Neuron (in vitro differentiated cells): ENCODE measurements around the gene PORCN.

ENCODE experiments used
- H2AFZ ChIP-seq: one replicate; pipeline ENCODE4 v1.6.1; 2013; ENCODE audit warnings: low read depth, mild to moderate bottlenecking, inconsistent platforms, low read length, moderate library complexity
- H3K27me3 ChIP-seq: one replicate; pipeline ENCODE4 v1.6.1; 2013; ENCODE audit warnings: low read length; ENCODE audit not compliant: insufficient read depth
- H3K36me3 ChIP-seq: one replicate; pipeline ENCODE4 v1.6.1; 2013; ENCODE audit warnings: low read length; ENCODE audit not compliant: insufficient read depth
- H3K4me1 ChIP-seq: one replicate; pipeline ENCODE4 v1.6.1; 2013; ENCODE audit warnings: low read length; ENCODE audit not compliant: insufficient read depth
- H3K4me3 ChIP-seq: 2 replicates; pipeline ENCODE4 v1.5.1; 2013; ENCODE audit warnings: mild to moderate bottlenecking, low read length, moderate library complexity
- H3K9me3 ChIP-seq: one replicate; pipeline ENCODE4 v1.6.1; 2013; ENCODE audit warnings: low read length

The PORCN gene

GRCh38 chrX:48471504-48471903 is 37.3 kb upstream of the PORCN start:
- H3K27me3 ChIP-seq = no peaks in the 10 kb centered on the region
- H3K9me3 ChIP-seq = no peaks in the 10 kb centered on the region
- H3K4me1 ChIP-seq = no peaks in the 10 kb centered on the region
- no peaks in the 10 kb centered on the region for H3K36me3 ChIP-seq
- H2AFZ ChIP-seq = no peak overlapping the region
- H3K4me3 ChIP-seq = no peak overlapping the region

DNA sequence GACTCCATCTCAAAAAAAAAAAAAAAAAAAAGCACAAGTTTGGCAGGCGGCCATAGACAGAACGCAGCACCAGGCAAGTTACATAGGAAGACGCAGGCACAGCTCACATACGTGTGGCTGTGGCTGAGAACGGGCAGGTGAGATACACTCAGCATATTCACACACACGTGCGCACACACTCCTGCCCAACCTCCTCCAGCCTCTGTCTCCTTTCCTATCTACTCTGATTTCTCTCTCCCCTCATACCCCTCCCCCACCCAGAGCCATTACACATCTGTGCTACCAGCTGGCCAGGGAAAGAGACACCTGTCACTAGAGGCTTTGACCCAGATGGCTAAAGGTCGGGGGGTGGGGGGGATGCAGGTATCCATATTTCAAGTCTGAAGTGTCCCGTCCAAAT is 36.6 kb upstream of the PORCN start:
- no peaks in the 10 kb centered on the region for H3K36me3 ChIP-seq
- no peaks in the 10 kb centered on the region for H3K4me1 ChIP-seq
- no peaks in the 10 kb centered on the region for H3K27me3 ChIP-seq
- H3K4me3 ChIP-seq = no peak overlapping the region
- no peaks in the 10 kb centered on the region for H3K9me3 ChIP-seq
- no peak overlapping the region for H2AFZ ChIP-seq

DNA sequence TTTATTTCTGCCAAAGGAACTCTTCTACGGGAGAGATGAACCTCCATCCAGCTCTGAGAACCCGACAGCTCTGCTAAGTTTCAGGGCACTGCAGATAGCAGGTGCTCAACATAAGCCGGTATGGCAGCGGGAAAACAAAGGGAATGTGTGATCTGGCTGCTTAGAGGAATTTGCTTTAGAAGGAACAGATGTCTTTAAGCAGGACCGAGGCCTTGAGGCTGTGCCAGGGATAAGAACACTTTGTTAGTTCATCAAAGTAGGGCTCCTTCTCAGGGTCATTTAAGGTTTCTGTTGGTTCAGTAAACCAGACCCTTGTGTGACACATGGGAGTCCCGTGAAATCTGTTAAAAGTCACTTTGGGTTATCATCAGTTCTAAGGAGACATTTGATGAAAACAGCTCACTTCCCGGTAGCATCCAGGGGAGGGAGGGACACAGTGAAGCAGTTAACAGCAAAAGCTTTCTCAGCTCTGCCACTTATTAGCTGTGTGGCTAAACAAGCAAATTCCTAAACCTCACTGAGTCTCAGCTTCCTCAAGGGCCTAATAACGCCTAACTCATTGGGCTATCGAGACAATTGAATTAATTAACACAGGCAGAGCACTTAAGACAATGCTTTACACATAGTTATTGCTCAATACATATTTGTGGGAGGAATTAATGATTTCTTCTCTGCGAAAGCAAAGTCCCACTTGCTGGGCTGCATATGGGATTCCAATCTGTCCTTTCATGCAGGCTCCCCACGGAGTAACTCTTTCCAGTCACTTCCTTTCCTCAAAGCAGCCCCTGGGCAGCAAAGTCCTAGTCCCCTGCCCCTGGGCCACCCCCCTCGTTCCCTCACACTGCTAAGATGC is 35.7 kb upstream of the PORCN start:
- Histone ChIP-seq H3K4me1 (no peaks in the 10 kb centered on the region), H3K36me3 (no peaks in the 10 kb centered on the region), H3K4me3 (no peak overlapping the region), H2AFZ (no peak overlapping the region), H3K9me3 (no peaks in the 10 kb centered on the region), H3K27me3 (no peaks in the 10 kb centered on the region)

DNA sequence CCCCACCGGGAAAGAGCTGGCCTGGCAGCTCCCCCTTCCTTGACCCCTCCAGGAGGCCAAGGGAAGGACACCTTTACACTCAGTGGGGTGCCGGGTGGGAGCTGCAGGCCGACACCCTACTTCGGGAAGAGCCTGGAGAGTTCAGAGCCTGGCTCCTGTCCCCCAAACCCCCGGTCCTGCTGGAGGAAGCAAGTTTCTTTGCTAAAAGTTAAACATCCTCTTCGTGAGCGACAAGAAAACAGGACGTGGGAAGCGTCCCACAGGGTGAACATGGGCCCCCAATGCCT is 35.1 kb upstream of the PORCN start:
- Histone ChIP-seq H2AFZ (no peak overlapping the region), H3K36me3 (no peaks in the 10 kb centered on the region), H3K9me3 (no peaks in the 10 kb centered on the region), H3K4me1 (no peaks in the 10 kb centered on the region), H3K4me3 (no peak overlapping the region), H3K27me3 (no peaks in the 10 kb centered on the region)

DNA sequence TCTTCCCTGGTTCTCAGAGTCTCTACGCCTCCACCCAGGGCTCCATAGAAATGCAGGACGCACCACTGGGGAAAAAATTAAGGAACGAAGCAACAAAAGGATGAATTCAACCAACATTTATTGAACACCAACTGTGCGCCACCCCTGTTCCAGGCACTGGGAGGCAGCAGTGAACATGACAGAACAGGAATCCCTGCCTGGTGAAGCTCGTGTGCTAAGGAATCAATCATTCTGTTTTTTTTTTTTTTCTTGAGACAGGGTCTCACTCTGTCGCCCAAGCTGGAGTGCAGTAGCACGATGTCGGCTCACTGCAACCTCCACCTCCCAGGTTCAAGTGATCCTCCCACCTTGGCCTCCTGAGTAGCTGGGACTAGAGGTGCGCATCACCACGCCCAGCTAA is 34.7 kb upstream of the PORCN start:
- no peaks in the 10 kb centered on the region for H3K4me1 ChIP-seq
- H3K9me3 ChIP-seq = no peaks in the 10 kb centered on the region

DNA sequence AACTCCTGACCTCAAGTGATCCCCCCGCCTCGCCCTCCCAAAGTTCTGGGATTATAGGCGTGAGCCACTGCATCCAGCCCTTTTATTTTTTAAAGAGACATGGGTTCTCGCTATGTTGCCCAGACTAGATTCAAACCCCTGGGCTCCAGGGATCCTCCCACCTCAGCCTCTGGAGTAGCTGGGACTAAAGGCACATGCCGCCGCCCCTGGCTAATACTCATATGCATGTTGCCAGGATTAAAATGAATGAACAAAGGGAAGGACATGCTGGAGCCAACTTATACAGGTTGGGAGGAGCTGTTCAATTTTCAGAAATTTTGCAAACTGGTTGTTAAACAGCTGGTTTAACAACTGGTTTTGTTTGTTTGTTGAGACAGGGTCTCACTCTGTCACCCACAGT is 34.2 kb upstream of the PORCN start:
- Histone ChIP-seq H2AFZ (no peak overlapping the region), H3K9me3 (no peaks in the 10 kb centered on the region), H3K36me3 (no peaks in the 10 kb centered on the region), H3K27me3 (no peaks in the 10 kb centered on the region), H3K4me3 (no peak overlapping the region), H3K4me1 (no peaks in the 10 kb centered on the region)

More for the DNA sequence above, 34.7 kb upstream of the PORCN start:
- Histone ChIP-seq H3K27me3 (no peaks in the 10 kb centered on the region), H3K4me3 (no peak overlapping the region), H3K36me3 (no peaks in the 10 kb centered on the region), H2AFZ (no peak overlapping the region)

DNA sequence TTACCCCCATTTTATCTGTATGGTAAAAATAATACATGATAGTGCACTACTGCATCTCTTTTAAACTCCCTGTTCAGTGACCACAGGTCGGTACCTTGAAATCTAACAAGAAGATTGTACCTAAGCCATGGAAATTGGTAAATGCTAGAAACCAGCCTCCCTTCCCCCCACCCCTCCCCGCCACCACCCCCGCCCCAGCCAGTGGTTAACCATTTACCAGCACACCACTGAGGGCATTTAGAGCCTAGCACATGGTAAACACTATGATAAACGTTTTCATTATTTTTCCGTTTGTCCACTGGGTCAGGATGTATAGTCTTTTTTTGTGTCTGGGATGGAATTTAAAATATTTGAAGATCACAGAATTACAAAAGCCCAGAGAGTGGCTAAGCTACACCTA is 33.5 kb upstream of the PORCN start:
- peak overlapping the region; percentile 24 for H2AFZ ChIP-seq
- H3K27me3 ChIP-seq = no peaks in the 10 kb centered on the region
- no peaks in the 10 kb centered on the region for H3K36me3 ChIP-seq
- no peaks in the 10 kb centered on the region for H3K4me1 ChIP-seq
- H3K9me3 ChIP-seq = no peaks in the 10 kb centered on the region
- H3K4me3 ChIP-seq = peak overlapping the region; percentile 90

DNA sequence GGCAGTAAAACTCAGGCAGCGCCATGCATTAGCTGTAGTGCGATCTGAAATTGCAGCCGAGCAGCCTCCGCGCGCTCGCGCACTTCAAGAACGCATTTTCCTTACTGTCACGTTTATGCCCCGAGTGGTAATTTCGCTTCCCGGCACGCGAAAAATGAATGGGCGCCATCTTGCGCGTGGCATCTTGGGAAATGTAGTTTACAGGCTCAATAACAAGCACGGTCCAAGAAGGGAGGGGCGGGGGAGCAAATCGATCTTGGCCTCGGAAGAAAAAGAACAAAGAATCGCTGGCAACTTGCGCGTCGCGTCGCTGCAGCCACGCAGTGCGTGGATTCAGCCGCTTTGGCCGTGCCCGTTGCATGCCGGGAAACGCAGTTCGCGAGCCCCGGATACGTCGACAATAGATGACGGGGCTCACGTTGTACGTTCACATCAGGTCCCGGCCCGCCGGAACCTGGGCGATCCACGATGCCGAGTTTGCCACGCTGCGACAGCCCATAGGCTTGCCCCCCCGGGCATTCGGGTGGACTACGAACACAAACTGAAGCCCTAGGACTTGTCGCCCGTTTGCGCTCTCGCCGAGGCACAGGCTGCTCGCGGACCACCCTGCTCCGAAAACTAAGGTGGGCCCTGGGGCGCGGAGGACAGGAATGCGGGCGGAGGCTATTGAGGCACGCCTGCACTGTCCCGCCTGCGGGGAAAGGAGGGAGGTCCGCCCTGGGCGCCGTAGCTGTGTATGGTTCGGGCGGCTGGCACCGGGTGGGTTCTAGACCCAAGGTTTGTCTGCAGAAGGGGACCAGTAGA is 32.8 kb upstream of the PORCN start, which contains the start of gene FTSJ1:
Gene FTSJ1, plus strand, starts transcription at position 426 of the 804 bp plus-strand sequence. CDS start 1,849 bp downstream, outside the sequence.
- Histone ChIP-seq H3K4me3 (peak within 1 kb of the TSS; percentile 90), H3K27me3 (no peaks in the 10 kb centered on the region), H3K9me3 (no peaks in the 10 kb centered on the region), H2AFZ (peak within 1 kb of the TSS; percentile 24), H3K36me3 (no peaks in the 10 kb centered on the region), H3K4me1 (no peaks in the 10 kb centered on the region)

- peaks cover 9% of the 10 kb centered on the region for H3K36me3 ChIP-seq
- H3K27me3 ChIP-seq = no peaks in the 10 kb centered on the region
- no peak overlapping the region for H2AFZ ChIP-seq
- peak overlapping the region; percentile 90 for H3K4me3 ChIP-seq
- no peaks in the 10 kb centered on the region for H3K9me3 ChIP-seq
- H3K4me1 ChIP-seq = no peaks in the 10 kb centered on the region
Observed at GRCh38 chrX:48476919-48477318, 31.9 kb upstream of the PORCN start.

DNA sequence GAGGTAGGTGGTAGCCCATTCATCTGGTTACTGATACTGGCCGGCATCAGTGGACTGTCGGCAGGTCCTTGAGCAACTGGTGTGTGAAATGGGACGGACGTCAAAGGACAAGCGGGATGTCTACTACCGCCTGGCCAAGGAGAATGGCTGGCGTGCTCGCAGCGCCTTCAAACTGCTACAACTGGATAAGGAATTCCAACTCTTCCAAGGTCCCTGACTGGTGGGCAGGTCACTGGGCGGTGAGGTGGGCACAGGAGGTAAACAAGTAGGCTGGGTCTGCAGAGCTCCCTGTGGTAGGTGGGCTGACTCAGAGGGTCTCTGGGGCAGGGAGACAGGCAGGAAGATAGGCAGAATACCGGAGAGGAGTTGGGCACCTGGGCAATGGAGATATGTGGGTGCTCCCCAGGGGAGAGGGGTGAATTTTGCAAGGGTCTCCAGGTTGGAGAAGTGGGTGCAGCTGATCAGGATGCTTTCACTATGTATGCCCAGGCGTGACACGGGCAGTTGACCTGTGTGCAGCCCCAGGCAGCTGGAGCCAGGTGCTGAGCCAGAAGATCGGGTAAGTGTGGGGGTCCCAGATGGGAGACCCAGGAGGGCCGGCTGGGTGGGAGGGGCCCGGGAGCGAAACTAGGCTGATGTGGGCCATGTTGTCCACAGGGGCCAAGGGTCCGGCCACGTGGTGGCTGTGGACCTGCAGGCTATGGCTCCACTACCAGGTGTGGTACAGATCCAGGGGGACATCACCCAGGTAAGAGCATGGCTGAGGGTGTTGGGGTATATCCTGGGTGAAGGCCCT is 30.6 kb upstream of the PORCN start:
- Histone ChIP-seq H3K4me3 (no peak overlapping the region), H2AFZ (no peak overlapping the region), H3K36me3 (peaks cover 18% of the 10 kb centered on the region), H3K27me3 (no peaks in the 10 kb centered on the region), H3K4me1 (no peaks in the 10 kb centered on the region), H3K9me3 (no peaks in the 10 kb centered on the region)

- Histone ChIP-seq H3K4me1 (no peaks in the 10 kb centered on the region), H3K36me3 (peaks cover 21% of the 10 kb centered on the region), H3K4me3 (no peak overlapping the region), H3K27me3 (no peaks in the 10 kb centered on the region), H2AFZ (no peak overlapping the region), H3K9me3 (no peaks in the 10 kb centered on the region)
Observed at GRCh38 chrX:48478806-48479205, 30.0 kb upstream of the PORCN start.

GRCh38 chrX:48480142-48480541 is 28.6 kb upstream of the PORCN start:
- Histone ChIP-seq H2AFZ (no peak overlapping the region), H3K4me1 (no peaks in the 10 kb centered on the region), H3K9me3 (no peaks in the 10 kb centered on the region), H3K27me3 (no peaks in the 10 kb centered on the region), H3K36me3 (peaks cover 22% of the 10 kb centered on the region), H3K4me3 (no peak overlapping the region)

DNA sequence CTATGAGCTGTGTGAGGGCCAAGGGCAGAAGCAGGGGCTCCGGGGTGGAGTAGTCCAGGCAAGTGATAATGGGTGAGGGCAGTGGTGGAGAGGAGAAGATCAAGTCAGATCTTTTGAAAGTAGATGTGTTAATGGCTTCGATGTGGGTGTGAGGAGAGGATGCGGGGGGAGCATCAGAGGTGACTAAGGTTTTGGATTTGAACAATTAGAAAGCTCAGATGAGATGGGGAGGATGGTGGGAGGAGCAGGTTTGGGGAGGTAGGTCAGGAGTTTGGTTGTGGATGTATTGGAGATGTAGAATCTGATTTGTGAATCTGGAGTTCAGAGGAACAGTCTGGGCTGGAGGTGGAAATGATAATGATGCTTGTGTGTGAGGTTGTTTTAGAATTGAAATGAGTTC is 28.2 kb upstream of the PORCN start:
- Histone ChIP-seq H3K36me3 (peaks cover 22% of the 10 kb centered on the region), H3K27me3 (no peaks in the 10 kb centered on the region), H2AFZ (no peak overlapping the region), H3K4me1 (no peaks in the 10 kb centered on the region), H3K4me3 (no peak overlapping the region), H3K9me3 (no peaks in the 10 kb centered on the region)
